HG02840 (cell line): ENCODE measurements around the gene DDAH2.
A peak's percentile ranks its signal among the peaks of the same experiment; 100 is the strongest.

Experiments used
- ATAC-seq: cut with Tn5 transposase; IDR thresholded peaks from one replicate; pipeline ENCODE4 v1.9.1; 2021; ENCODE audit warnings: mild to moderate bottlenecking, moderate library complexity, moderate number of reproducible peaks; ENCODE audit not compliant: unreplicated experiment, low FRiP score

The DDAH2 gene

GRCh38 chr6:31734247-31734820, 5.2 kb upstream of the DDAH2 start:
- ATAC-seq, result no peak

- ATAC-seq, result no peak
Observed at GRCh38 chr6:31733734-31734133, 4.6 kb upstream of the DDAH2 start.

GRCh38 chr6:31732029-31732428, 2.9 kb upstream of the DDAH2 start:
- no peak for ATAC-seq

- ATAC-seq, result no peak
Observed at GRCh38 chr6:31730631-31731086, 1.6 kb upstream of the DDAH2 start.

- ATAC-seq, result peak; percentile 30
Observed at GRCh38 chr6:31729979-31730630, 1.0 kb upstream of the DDAH2 start.

GRCh38 chr6:31729515-31729978, 448 bp upstream of the DDAH2 start:
- ATAC-seq, result peak; percentile 44

GRCh38 chr6:31727717-31728671, 1.1 kb downstream of the DDAH2 start:
- no peak for ATAC-seq

GRCh38 chr6:31727034-31727716, 1.9 kb downstream of the DDAH2 start:
- peak; percentile 42 for ATAC-seq

- no peak for ATAC-seq
Observed at GRCh38 chr6:31725502-31726350, 3.4 kb downstream of the DDAH2 start.

- ATAC-seq, result no peak
Observed at GRCh38 chr6:31723980-31724691, 5.0 kb downstream of the DDAH2 start.

GRCh38 chr6:31723245-31723979, 5.7 kb downstream of the DDAH2 start, which contains the start of gene MPIG6B:
Gene MPIG6B (plus strand): TSS chr6:31723373. CDS start chr6:31723384, 11 bp downstream.
- ATAC-seq, result no peak

GRCh38 chr6:31722173-31722572, 6.9 kb downstream of the DDAH2 start:
- ATAC-seq, result no peak

GRCh38 chr6:31721351-31722020, 7.6 kb downstream of the DDAH2 start, which contains the start of gene LY6G6C:
Gene LY6G6C (minus strand): TSS chr6:31721746. CDS start chr6:31721679, 67 bp downstream.
- ATAC-seq, result no peak

GRCh38 chr6:31720196-31720770, 8.8 kb downstream of the DDAH2 start:
- no peak for ATAC-seq

- no peak for ATAC-seq
Observed at GRCh38 chr6:31719001-31719400, 10.1 kb downstream of the DDAH2 start.

GRCh38 chr6:31718265-31718664, 10.8 kb downstream of the DDAH2 start:
- no peak for ATAC-seq
